KOPT-K1 (cell line): Measurements from ENCODE around the gene ADGRD1.
"Not testable (repeated sequence)": the region's sequence is repeated elsewhere in the genome, so short reads cannot be mapped to it uniquely, and the experiment has no call there.

Experiments used
- H3K27ac ChIP-seq: fragments of 200-600 bp; sonication (generic); 2 replicates; pipeline ENCODE4 v1.5.1; 2016; ENCODE audit warnings: antibody characterized with exemption, mild to moderate bottlenecking, low read depth, low read length; ENCODE audit not compliant: poor library complexity, severe bottlenecking
- H3K36me3 ChIP-seq: fragments of 200-600 bp; sonication (generic); 2 replicates; pipeline ENCODE4 v1.5.1; 2017; ENCODE audit warnings: antibody characterized with exemption, mild to moderate bottlenecking, low read length, moderate library complexity; ENCODE audit not compliant: insufficient read depth
- H3K9me3 ChIP-seq: fragments of 200-600 bp; sonication (generic); 2 replicates; pipeline ENCODE4 v1.5.1; 2017; ENCODE audit warnings: antibody characterized with exemption, low read length, mild to moderate bottlenecking; ENCODE audit not compliant: insufficient read depth, poor library complexity, severe bottlenecking

ADGRD1 gene

DNA sequence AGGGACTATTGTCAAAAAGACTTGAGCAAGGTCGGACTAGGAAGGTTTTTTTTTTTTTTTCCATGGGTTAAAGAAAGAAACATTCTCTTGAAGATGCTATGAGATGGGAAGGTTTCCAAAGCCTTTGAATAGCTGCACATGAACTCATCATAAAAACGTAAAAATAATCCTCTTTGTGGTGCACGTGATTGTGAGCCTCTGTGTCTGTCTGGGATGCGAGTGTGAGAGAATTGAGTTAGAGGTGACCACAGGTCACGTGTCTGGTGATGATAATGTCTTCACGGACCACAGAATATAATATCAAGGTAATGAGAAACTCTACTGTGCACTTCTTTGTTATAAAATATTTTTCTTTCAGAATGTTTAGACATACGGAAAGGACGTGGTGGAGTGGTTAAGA is 24.3 kb upstream of the ADGRD1 start:
- H3K27ac ChIP-seq: no peak overlapping the region
- H3K9me3 ChIP-seq: no peaks in the 10 kb centered on the region
- H3K36me3 ChIP-seq: no peaks in the 10 kb centered on the region

DNA sequence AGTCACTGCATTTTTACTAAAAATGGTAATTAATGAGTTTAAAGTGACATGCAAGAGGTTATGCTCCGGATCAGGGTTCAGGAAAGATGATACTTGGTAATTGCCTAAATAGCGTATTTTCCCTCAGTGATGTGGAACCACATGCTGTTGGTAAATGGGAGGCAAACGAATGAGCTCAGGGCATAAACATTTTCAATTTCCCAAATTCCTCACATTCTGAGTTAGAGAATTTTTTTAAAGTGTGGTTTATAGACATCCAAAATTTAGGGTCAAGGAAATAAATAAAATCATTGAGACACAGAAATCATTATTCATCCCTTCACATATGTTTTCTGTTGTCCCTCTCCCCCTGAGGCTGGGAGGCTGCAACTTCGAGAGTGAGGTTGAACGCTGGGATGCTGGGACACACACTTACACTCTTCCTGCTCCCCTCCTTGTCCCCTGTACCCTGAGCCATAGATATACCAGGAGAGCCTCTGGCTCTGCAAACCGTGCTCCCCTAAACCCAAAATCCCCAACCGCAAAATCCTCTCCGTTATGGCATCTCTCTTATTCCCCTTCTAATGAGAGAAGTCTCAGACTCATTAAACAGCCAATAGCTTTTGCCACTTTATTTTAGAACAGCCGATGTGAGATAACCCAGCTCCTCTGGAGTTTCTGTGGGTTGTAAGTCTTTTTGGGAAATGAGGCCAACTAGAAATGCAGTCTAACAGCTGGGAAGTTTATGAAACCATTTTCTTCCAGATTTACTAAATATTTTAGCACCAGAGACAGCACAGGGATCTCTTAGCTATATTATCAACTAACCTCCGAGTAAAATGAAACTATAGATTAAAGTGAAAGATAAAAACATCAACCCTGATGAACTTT is 21.4 kb upstream of the ADGRD1 start:
- H3K9me3 ChIP-seq: no peaks in the 10 kb centered on the region
- H3K36me3 ChIP-seq: no peaks in the 10 kb centered on the region
- no peak overlapping the region for H3K27ac ChIP-seq

DNA sequence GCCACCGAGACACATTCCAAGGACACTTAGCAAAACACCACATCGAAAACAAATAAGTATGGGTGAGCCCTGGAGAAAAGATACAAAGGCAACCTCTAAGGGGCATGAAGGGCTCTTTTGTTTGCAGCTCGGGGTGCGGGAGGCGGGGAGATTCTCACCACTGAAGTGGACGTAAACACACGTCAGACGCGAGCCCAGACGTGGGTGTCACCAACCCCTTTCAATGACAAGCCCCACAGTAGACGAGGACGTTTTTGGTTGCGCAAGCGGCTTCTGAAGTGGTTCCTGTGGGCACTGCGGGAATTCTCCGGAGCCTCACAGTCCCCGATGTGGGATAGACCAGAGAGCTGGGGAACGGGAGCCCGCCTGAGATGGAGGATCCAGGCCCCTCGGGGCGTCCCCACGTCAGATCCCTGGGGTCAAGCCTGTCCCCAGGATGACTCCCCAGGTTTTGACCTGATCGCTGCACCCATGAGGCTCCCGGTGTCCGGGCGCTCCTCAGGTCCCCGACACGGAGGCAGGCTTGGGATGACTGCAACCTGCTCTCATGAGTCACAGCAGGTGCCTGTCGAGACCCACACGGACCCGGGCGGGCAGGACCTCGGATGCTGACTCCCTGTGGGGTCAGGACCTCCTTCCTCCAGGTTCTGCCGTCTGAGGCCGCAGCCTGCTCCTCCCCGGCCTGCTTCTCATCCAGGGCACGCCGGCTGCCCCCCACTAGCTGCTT is 20.3 kb upstream of the ADGRD1 start:
- H3K27ac ChIP-seq: no peak overlapping the region
- no peaks in the 10 kb centered on the region for H3K36me3 ChIP-seq
- no peaks in the 10 kb centered on the region for H3K9me3 ChIP-seq

DNA sequence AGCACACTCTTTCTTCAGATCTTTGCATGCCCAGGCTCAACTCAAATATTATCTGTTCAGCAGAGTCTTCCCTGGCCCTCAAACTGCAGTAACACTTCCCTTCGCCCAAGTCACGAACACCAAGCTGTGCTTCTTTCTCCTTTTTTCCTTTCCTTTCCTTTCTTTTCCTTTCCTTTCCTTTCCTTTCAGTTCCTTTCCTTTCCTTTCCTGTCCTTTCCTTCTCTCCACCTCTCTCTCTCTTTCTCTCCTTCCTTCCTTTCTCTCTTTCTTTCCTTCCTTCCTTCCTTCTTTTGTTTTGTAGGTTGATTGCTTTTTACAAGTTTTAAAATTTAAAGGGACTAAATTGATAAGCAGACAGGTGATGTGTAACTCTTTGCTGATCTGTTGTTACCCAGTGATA is 19.0 kb upstream of the ADGRD1 start:
- no peaks in the 10 kb centered on the region for H3K9me3 ChIP-seq
- H3K27ac ChIP-seq: no peak overlapping the region
- H3K36me3 ChIP-seq: no peaks in the 10 kb centered on the region

DNA sequence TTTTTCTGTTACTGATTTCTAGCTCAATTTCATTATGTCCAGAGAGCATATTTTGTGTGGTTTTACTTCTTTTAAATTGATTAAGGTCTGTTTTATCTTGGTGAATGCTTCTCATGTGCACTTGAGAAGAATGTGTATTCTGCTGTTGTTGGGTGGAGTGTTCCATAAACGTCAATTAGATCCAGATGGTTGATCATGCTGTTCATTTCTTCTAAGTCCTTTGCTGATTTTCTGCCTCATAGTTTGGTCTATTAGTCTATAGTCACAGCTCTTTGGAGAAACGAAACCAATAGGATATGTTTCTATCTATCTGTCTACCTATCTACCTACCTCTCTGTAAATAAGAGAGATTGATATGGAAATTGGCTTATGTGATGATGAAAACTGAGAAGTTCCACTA is 17.1 kb upstream of the ADGRD1 start:
- Histone ChIP-seq H3K9me3 (peaks cover 11% of the 10 kb centered on the region), H3K36me3 (no peaks in the 10 kb centered on the region), H3K27ac (no peak overlapping the region)

DNA sequence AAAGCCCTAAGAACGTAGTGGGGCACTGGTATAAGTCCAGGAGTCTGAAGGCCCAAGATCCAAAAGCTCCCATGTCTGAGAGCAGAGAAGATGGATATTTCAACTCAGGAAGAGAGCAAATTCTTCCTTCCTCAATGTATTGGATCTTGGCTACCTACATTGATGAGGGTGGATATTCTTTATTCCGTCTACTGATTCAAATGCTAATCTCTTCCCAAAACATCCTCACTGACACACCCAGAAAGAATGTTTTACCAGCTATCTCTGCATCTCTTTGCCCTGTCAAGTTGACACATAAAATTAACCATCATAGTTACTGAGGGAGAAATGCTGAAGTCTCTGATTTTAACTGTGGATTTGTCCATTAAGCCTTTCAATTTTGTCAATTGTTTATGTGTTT is 16.6 kb upstream of the ADGRD1 start:
- H3K27ac ChIP-seq: no peak overlapping the region
- peaks cover 12% of the 10 kb centered on the region for H3K9me3 ChIP-seq
- H3K36me3 ChIP-seq: no peaks in the 10 kb centered on the region

DNA sequence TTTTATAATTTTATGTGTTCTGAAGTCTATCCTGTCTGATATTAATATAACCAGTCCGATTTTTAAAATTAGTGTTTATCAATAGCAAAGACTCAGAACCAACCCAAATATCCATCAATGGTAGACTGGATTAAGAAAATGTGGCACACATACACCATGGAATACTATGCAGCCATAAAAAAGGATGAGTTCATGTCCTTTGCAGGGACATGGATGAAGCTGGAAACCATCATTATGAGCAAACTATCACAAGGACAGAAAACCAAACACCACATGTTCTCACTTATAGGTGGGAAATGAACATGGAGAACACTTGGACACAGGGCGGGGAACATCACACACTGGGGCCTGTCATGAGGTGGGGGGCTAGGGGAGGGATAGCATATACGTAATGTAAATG is 16.2 kb upstream of the ADGRD1 start:
- peaks cover 16% of the 10 kb centered on the region for H3K9me3 ChIP-seq
- H3K36me3 ChIP-seq, H3K27ac ChIP-seq: not testable (repeated sequence)

DNA sequence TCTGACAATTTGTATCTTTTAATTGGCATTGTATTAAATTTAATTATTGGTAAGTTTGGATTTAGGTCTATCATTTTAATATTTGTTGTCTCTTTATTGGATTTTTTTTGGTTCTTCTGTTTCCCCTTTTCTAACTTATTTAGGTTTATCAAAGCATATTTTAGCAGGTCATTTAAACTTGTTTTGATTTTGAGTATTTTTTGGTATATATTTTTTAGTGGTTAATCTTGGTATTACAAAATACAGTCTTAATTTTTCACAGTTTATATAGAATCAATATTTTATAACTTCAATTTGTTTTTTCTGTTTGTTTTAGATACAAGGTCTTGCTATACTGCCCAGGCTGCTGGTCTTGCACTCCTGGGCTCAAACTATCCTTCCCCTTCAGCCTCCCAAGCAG is 15.5 kb upstream of the ADGRD1 start:
- no peaks in the 10 kb centered on the region for H3K36me3 ChIP-seq
- peaks cover 16% of the 10 kb centered on the region for H3K9me3 ChIP-seq
- H3K27ac ChIP-seq: no peak overlapping the region

DNA sequence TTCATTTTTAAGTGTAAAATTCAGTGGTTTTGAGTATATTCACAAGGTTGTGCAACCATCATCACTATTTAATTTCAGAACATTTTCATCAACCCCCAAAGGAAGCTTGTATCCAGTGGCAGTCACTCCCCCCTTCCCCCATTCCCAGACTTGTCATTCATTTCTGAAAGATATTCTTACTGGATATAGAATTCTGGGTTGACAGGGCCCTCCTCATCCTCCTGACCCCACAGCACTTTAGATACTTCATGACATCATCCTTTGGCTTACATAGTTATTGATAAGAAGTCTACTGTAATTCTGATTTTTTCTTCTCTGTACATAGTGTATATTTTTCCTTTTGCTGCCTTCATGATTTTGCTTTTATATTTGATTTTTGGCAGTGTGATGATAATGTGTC is 8.8 kb upstream of the ADGRD1 start:
- Histone ChIP-seq H3K9me3 (peaks cover 47% of the 10 kb centered on the region), H3K36me3 (no peaks in the 10 kb centered on the region)

DNA sequence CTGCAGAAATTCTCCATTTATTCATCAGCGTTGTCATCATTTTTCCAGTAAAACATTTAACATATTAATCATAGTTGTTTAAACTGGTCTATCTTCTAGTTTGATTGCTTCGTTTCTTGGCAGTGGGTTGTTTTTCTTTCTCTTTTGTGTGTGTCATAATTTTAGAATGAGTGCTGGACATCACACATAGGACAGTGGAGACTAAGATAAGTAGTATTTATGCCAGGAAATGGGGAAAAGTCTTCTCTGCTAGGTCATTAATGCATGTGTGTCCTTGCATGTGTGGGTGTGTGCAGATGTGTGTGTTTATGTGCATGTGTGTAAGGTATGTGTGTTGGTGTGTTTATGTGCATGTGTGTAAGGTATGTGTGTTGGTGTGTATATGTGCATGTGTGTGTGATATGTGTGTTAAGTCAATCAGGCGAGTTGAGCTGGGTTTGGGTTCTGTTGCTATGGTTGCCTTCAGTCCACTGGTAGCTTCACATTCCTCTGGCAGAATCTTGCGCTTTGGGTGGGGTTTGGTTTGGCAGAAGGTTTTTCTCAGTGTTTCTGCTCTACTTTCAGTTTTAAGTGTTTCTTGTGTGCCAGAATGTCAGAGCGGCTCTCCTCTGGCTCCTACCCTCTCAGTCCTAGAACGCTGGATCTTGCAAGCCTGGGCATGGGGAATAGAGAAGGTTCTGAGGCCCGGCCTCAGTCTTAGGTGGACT is 7.8 kb upstream of the ADGRD1 start:
- Histone ChIP-seq H3K36me3 (no peaks in the 10 kb centered on the region), H3K9me3 (peaks cover 40% of the 10 kb centered on the region), H3K27ac (no peak overlapping the region)

More for the DNA sequence above, 8.8 kb upstream of the ADGRD1 start:
- no peak overlapping the region for H3K27ac ChIP-seq

DNA sequence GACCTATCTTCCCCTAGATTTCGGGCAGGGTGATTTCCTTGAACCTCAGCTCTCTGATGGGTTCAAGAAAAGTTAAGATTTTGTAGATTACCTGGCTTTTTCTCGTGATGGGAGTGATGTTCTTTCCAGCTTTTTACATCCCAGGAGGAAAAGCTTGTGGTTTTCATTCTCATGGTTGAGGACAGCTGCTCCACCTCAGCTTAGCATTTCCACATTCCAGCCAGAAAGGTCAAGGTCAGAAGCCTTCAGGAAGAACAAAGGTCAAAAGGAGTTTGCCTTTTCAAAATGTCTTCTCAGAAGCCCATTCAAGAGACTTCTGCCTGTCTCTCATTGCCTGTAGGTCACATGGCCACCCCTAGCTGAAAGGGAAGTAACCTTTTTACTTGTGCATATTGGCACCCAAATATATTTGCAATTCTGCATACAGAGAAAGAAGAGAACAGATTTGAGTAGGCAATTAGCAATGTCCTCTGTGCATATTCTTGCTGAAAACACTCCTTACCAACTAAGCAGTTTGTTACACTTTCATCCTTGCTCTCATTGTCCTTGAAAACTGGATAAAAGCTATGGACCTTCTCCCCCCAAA is 6.6 kb upstream of the ADGRD1 start:
- Histone ChIP-seq H3K9me3 (peaks cover 35% of the 10 kb centered on the region), H3K36me3 (no peaks in the 10 kb centered on the region)

DNA sequence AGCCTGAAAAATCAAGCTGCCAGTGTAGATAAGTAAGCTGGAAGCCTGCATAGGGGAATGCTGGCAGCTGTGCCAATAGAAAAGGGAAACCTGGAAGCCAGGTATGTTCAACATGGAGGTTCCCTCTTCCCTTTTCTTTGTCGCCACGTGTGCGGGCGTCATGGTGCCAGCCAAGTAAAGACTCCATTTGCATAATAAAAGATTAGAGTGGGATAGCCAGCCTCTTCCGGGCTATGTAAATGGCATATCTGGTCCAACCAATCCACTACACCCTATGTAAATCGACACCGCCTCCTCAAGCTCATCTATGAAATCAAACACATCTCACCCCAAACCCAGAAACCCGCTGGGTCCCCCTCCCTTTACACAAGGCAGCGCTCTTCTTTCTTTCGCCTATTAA is 5.6 kb upstream of the ADGRD1 start:
- Histone ChIP-seq H3K9me3 (peaks cover 31% of the 10 kb centered on the region), H3K36me3 (no peaks in the 10 kb centered on the region), H3K27ac (no peak overlapping the region)

More for the DNA sequence above, 6.6 kb upstream of the ADGRD1 start:
- no peak overlapping the region for H3K27ac ChIP-seq

DNA sequence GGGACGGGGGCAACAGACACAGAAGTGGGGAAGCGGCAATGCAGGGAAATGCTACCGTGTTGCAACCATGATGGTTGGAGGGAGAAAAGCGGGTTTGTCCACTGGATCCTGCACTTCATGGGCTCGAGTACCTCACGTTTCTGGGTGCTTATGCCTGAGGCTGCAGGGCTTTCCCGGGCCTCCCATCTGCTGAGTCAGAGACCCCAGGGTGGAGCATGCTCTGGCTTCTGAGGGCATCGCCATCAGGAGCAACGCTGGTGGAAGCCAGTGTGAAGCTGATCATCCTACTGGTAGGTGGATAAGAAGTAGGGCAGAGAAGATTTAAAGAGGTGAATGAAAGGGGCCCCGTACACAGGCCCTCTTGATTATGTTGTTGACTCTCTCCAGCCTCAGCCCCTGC is 5.0 kb upstream of the ADGRD1 start:
- H3K36me3 ChIP-seq: no peaks in the 10 kb centered on the region
- no peak overlapping the region for H3K27ac ChIP-seq
- peaks cover 31% of the 10 kb centered on the region for H3K9me3 ChIP-seq

DNA sequence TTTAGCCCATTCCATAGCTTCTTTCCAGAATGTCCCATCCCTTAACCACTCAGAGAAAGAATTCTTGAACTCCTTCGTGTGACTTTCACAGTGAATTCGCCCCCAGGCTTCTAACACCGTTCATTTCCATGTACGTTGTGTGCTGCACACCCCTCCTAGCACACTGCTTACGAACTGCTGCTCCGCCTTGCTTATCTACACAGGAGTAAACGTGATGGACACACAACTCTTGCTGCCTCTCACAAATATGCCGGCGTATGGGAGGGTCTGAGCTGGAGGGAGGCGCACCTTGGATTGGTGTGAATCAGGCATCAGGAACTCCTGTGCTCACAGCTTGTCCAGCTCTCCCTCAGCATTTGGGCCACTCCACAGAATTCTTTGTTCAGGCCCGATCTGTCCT is 3.9 kb upstream of the ADGRD1 start:
- H3K36me3 ChIP-seq: no peaks in the 10 kb centered on the region
- no peak overlapping the region for H3K27ac ChIP-seq
- H3K9me3 ChIP-seq: peaks cover 23% of the 10 kb centered on the region

DNA sequence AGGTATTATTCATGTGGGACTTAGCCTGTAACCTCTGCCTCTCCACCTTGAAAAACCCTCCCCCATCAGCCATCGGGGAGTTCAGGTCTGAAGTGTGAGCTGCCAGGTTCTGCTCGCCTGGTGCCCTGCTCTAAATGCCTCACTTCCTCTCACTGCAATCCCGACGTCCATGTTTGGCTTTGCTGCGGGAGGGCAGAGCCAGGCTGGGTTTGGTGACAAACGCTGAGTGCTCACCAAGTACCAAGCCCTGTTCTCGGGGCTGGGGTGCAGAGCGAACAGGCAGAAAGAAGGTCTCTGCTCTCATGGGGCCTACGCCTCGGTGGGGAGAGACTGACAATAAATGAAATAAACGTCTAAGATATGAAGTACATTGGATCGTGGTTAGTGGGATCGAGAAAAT is 2.1 kb upstream of the ADGRD1 start:
- Histone ChIP-seq H3K36me3 (no peaks in the 10 kb centered on the region), H3K27ac (no peak overlapping the region), H3K9me3 (peaks cover 6% of the 10 kb centered on the region)
